HepG2 (cell line): ENCODE measurements around the gene AGPAT2. TPM values are rescaled to one million over a fixed set of nuclear protein-coding genes. Genes with fewer than 3 reads are reported as not detected.

Experiments
- ARID5B ChIP-seq: IDR thresholded peaks from 2 replicates; pipeline ENCODE4 v1.4.0; 2020; ENCODE audit warnings: mild to moderate bottlenecking, missing genetic modification reagents
- CENPBD1 ChIP-seq: sonication (generic); formaldehyde crosslinking; IDR thresholded peaks from 2 replicates; pipeline ENCODE4 v1.8.0; 2022; ENCODE audit warnings: missing genetic modification reagents, low read depth, mild to moderate bottlenecking, borderline replicate concordance
- ESRRA ChIP-seq: sonication (generic); formaldehyde crosslinking; IDR thresholded peaks from 2 replicates; pipeline ENCODE4 v1.5.1; 2020; ENCODE audit warnings: mild to moderate bottlenecking, low read depth, missing genetic modification reagents
- KDM3A ChIP-seq: IDR thresholded peaks from 2 replicates; pipeline ENCODE4 v1.6.1; 2018; ENCODE audit warnings: low read depth, missing compliant biosample characterization
- NFATC3 ChIP-seq: sonication (generic); formaldehyde crosslinking; IDR thresholded peaks from 2 replicates; pipeline ENCODE4 v1.5.1; 2020; ENCODE audit warnings: mild to moderate bottlenecking, missing genetic modification reagents
- UBTF ChIP-seq: sonication (generic); formaldehyde crosslinking; IDR thresholded peaks from 2 replicates; pipeline ENCODE4 v1.4.0; 2020; ENCODE audit warnings: mild to moderate bottlenecking, missing genetic modification reagents
- ZNF275 ChIP-seq: sonication (generic); formaldehyde crosslinking; IDR thresholded peaks from 2 replicates; pipeline ENCODE4 v1.8.0; 2022; ENCODE audit warnings: missing genetic modification reagents, mild to moderate bottlenecking, inconsistent platforms, borderline replicate concordance
- ZNF615 ChIP-seq: sonication (generic); formaldehyde crosslinking; IDR thresholded peaks from 2 replicates; pipeline ENCODE4 v1.5.0; 2020; ENCODE audit warnings: mild to moderate bottlenecking, missing genetic modification reagents, borderline replicate concordance
- ZNF646 ChIP-seq: sonication (generic); formaldehyde crosslinking; IDR thresholded peaks from 2 replicates; pipeline ENCODE4 v1.9.0; 2021; ENCODE audit warnings: mild to moderate bottlenecking, missing genetic modification reagents
- ZNF740 ChIP-seq: sonication (generic); formaldehyde crosslinking; IDR thresholded peaks from 2 replicates; pipeline ENCODE4 v1.4.0; 2020; ENCODE audit warnings: missing genetic modification reagents
- ZNF766 ChIP-seq: sonication (generic); formaldehyde crosslinking; IDR thresholded peaks from 2 replicates; pipeline ENCODE4 v1.5.0; 2020; ENCODE audit warnings: missing genetic modification reagents, borderline replicate concordance
- ZNF772 ChIP-seq: sonication (generic); formaldehyde crosslinking; IDR thresholded peaks from 2 replicates; pipeline ENCODE4 v1.5.0; 2020; ENCODE audit warnings: mild to moderate bottlenecking, missing genetic modification reagents
- ZNF883 ChIP-seq: sonication (generic); formaldehyde crosslinking; IDR thresholded peaks from 2 replicates; pipeline ENCODE4 v1.5.1; 2020; ENCODE audit warnings: mild to moderate bottlenecking, missing genetic modification reagents; ENCODE audit errors: not compliant biosample characterization
- polyA plus RNA-seq, 8 experiments: library from polyadenylated mRNA; depleted of rRNA in 3 of 8; stranded (reverse) in 7 of 8; unstranded in 1 of 8; fragments of >200 nt; fragmentation: Illumina TruSeq in 4 of 8; extraction: Trizol in 4 of 8; gene quantifications; 2 replicates each; pipeline versions ENCODE4 v1.2.1 to v1.2.3, GENCODE V29; 2011 to 2016; ENCODE audit warnings: low read depth in 4 of 8, missing spikeins in 1 of 8, mixed read lengths in 1 of 8; ENCODE audit not compliant: insufficient read depth in 1 of 8
- total RNA-seq, 5 experiments: library from RNA; depleted of rRNA; stranded (reverse); fragments of >200 nt; fragmentation: Illumina TruSeq; extraction: Trizol; gene quantifications; 2 replicates each; pipeline ENCODE4 v1.2.3, GENCODE V29; 2016; ENCODE audit warnings: low read depth in 1 of 5

AGPAT2 gene
- total and polyA plus RNA-seq, 2 of the 13 experiments (the other 11 are each of a cell fraction or from before 2014, with no cell fraction given): 3.9 to 25.8 TPM

- TF ChIP-seq ZNF646 (CRISPR knock-in tag) (peak; percentile 57; the same call in 1 of the 2 replicates), ZNF740 (peak; percentile 73), CENPBD1 (no peak; the same call in 1 of the 2 replicates), ZNF275 (CRISPR knock-in tag) (0 out of 2 replicates have a peak, but pooled peaks have one; percentile 68), ZNF766 (CRISPR knock-in tag) (0 out of 2 replicates have a peak, but pooled peaks have one; percentile 31), ZNF615 (CRISPR knock-in tag) (no peak), ZNF772 (CRISPR knock-in tag) (peak; percentile 91), UBTF (CRISPR knock-in tag) (no peak; the same call in 1 of the 2 replicates), NFATC3 (CRISPR knock-in tag) (peak; percentile 58; the same call in 1 of the 2 replicates), ARID5B (peak; percentile 62; the same call in 1 of the 2 replicates), KDM3A (CRISPR knock-in tag) (peak; percentile 80; the same call in 1 of the 2 replicates), ESRRA (CRISPR knock-in tag) (peak; percentile 80), ZNF883 (CRISPR knock-in tag) (peak; percentile 52)
These were observed 40.9 kb upstream of the AGPAT2 start (continued) for GRCh38 chr9:136728080-136728547.
